GM12801 (cell line): ENCODE measurements around the gene CXCL6.

ENCODE experiments used
- CTCF ChIP-seq: IDR thresholded peaks from one replicate; pipeline ENCODE4 v1.5.1; 2011; ENCODE audit warnings: control low read depth; ENCODE audit not compliant: insufficient read length; ENCODE audit errors: extremely low read depth

Gene CXCL6

GRCh38 chr4:73874386-73874785 lies 37.9 kb downstream of the CXCL6 start:
- no peak for TF ChIP-seq CTCF

- no peak for TF ChIP-seq CTCF
These were observed 38.9 kb downstream of the CXCL6 start for GRCh38 chr4:73875401-73875800.

GRCh38 chr4:73883306-73883705 lies 46.8 kb downstream of the CXCL6 start:
- TF ChIP-seq CTCF: no peak

GRCh38 chr4:73885574-73886267 lies 49.2 kb downstream of the CXCL6 start:
- TF ChIP-seq CTCF: no peak
